ENCODE results near the gene NTNG1.

Gene NTNG1

DNA sequence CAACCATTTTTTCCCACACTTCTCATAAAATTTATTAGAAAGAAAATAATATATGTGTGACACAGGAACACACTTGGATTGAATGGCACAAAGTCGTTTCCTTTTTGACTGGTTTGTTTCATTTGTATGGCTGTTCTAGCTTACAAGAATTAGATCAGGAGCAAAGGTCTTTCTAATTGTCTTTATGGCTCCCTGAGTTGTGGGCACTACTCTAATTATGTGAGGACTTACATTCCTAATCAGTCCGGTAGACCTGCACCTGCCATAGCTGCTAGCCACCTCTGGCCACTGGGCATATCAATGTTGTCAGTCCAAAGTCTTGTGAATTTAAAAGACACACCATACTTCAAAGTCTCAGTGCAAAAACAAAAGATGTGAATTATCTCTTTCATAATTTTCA lies 346.7 kb downstream of the NTNG1 start:
- no peak for DNase-seq (ENCODE audit: extremely low read depth in 1 of 2, low read depth in 1 of 2)

- no peak for DNase-seq (ENCODE audit: extremely low read depth in 1 of 2, low read depth in 1 of 2)
Observed at GRCh38 chr1:107491582-107491981, 350.7 kb downstream of the NTNG1 start.

DNA sequence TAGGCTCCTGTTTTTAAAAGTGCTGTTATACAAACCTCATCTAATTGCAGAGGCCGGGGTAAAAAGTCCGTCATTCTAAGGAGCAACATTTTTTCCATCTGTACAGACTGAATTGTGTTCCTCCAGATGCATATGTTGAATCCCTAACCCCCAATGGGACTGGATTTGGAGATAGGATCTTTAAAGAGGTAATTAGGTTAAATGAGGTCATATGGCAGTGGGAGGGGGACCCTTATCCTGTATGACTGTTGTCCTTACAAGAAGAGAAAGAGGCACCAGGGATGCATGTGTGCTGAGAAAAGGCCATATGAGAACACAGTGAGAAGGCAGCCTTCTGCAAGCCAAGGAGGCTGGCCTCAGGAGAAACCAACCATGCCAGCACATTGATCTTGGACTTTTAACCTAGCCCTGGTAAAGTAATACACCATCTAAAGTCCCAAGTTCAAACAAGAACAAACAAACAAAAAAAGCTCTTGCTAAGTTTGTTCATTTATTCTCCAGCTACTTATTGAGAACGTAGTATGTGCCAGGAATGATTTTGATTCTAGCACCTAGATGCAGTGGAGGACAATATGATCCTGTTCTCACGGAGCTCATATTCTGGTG lies 352.4 kb downstream of the NTNG1 start:
- DNase-seq (ENCODE audit: extremely low read depth in 1 of 2, low read depth in 1 of 2): no peak

- no peak for DNase-seq (ENCODE audit: extremely low read depth in 1 of 2, low read depth in 1 of 2)
Observed at GRCh38 chr1:107494061-107494460, 353.2 kb downstream of the NTNG1 start.

GRCh38 chr1:107496002-107496401 lies 355.2 kb downstream of the NTNG1 start:
- no peak for DNase-seq (ENCODE audit: extremely low read depth in 1 of 2, low read depth in 1 of 2)

GRCh38 chr1:107499139-107499744 lies 358.4 kb downstream of the NTNG1 start:
- no peak for DNase-seq (ENCODE audit: extremely low read depth in 1 of 2, low read depth in 1 of 2)

GRCh38 chr1:107501081-107501605 lies 360.3 kb downstream of the NTNG1 start:
- DNase-seq (ENCODE audit: extremely low read depth in 1 of 2, low read depth in 1 of 2): no peak

DNA sequence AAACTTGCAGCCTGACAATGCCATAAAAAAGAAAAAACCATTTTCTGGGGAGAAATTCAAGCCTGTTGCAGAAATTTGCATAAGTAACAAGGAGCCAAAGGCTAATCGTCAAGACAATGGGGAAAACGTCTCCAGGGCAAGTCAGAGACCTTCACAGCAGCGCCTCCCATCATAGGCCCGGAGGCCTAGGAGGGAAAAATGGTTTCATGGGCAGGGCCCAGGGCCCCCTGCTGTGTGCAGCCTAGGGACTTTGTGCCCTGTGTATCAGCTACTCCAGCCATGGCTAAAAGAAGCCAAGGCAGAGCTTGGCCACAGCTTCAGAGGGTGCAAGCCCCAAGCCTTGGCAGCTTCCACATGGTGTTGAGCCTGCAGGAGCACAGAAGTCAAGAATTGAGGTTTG lies 369.5 kb downstream of the NTNG1 start:
- DNase-seq (ENCODE audit: extremely low read depth in 1 of 2, low read depth in 1 of 2): no peak

GRCh38 chr1:107512836-107513235 lies 372.0 kb downstream of the NTNG1 start:
- DNase-seq (ENCODE audit: extremely low read depth in 1 of 2, low read depth in 1 of 2): no peak

DNA sequence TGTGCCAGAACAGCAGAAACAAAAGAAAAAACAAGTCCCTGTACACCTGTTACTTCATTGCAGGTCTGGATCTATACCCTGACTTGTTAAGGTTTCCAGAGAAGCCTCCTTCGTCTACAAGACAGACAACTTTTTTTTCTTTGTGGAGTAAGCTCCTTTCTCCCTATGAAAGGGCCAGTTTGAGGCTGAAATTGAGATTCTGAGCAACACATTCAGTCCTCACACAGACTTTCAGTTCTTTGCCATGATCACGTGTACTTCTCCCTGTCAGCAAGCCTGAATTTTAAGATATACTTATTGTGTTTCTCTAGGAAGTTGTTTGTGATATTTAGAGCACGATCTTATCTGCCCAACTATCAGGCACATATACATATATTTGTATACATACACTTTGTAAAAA lies 374.0 kb downstream of the NTNG1 start:
- DNase-seq (ENCODE audit: extremely low read depth in 1 of 2, low read depth in 1 of 2): no peak

DNA sequence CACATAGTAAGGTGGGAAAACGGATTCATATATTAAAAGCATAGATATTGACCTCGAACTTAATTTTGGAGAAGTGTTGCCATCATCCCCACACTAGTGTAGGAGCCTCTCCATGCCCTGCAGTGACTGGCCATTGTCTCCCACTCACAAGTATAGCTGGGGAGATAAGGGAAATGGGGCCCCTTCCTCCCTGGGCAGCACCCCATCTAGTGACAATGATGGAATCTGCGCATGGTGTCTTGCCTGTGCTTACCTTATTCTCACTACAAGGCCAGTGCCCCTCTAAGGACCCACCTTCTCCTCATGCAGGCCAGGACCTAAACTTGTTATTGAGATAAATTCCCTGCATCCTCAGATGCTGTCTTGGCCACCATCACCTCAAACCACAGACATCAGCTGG lies 374.9 kb downstream of the NTNG1 start:
- no peak for DNase-seq (ENCODE audit: extremely low read depth in 1 of 2, low read depth in 1 of 2)

DNA sequence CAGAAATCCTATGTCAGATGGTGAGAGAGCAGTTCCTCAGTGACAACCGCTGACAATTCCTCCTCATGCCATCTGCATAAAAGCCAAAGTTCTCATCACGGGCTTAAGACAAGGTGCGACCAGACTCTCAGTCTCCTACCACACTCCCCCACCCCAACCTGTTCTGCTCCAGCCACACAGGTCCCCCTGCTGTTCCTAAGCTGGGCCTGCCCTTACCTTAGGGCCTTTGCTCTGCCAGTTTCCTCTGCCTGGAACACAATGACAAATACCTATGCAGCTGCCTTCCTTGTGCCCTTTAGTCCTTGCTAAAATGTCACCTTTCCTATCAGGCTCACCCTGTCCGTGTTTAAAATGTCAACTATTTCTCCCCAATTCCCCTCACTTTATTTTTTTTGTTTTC lies 382.2 kb downstream of the NTNG1 start:
- no peak for DNase-seq (ENCODE audit: extremely low read depth in 1 of 2, low read depth in 1 of 2)

DNA sequence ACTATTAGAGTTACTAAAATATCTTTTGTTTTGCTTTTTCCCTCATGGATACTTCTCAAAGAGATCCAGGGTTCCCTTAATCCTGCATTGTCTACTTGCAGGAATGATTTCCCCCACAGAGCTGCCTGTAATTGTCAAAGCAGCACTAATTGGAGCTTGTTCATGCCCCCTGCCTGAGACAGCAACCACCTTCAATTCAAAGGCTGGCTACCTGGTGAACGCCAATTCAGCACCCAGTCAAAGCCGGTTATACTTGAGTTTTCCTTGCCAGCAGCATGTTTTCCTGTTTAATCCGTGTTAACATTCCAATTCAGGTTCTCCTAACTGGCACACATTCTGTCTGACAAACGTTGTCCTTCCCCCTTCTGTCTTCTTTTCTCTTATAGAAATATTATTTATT lies 382.9 kb downstream of the NTNG1 start:
- no peak for DNase-seq (ENCODE audit: extremely low read depth in 1 of 2, low read depth in 1 of 2)

DNA sequence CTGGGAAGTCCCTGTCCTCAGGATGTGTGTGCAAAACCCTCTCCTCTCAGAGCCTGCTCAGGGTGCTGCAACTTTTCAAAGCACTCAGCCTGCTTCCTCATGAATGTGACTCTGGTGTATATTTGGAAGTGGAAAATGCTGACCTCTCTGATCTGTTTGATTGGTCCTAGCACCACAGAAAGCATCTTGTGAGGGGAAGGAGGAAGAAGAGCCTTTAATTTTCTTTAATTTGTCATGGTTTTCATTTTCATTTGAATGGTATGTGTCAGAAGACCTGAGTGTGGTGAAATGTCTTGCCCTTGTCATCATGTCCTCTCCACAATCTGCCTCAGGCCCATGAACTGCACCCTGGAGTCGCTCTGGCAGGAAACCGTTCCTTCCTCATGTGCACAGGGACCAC lies 383.5 kb downstream of the NTNG1 start:
- no peak for DNase-seq (ENCODE audit: extremely low read depth in 1 of 2, low read depth in 1 of 2)

GRCh38 chr1:107525145-107525544 lies 384.3 kb downstream of the NTNG1 start:
- DNase-seq (ENCODE audit: extremely low read depth in 1 of 2, low read depth in 1 of 2): no peak

DNA sequence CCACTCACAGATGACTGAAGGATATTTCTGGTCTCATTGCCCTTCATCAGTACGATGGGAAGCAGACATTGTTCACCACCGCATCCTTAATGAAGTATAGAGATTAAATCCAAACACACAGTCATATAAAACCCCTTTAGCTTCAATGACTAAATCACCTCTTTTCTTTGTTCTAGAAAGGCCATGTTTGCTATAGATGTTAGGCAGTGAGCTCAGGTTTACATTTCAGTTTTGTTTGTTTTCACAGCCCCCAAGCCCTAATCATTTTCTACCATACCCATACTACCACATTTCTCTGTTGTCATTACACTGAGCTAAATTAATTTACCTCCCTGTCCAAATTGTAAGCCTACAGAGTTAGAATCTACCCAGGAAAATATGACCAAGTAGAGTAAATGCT lies 385.1 kb downstream of the NTNG1 start:
- DNase-seq (ENCODE audit: extremely low read depth in 1 of 2, low read depth in 1 of 2): no peak

DNA sequence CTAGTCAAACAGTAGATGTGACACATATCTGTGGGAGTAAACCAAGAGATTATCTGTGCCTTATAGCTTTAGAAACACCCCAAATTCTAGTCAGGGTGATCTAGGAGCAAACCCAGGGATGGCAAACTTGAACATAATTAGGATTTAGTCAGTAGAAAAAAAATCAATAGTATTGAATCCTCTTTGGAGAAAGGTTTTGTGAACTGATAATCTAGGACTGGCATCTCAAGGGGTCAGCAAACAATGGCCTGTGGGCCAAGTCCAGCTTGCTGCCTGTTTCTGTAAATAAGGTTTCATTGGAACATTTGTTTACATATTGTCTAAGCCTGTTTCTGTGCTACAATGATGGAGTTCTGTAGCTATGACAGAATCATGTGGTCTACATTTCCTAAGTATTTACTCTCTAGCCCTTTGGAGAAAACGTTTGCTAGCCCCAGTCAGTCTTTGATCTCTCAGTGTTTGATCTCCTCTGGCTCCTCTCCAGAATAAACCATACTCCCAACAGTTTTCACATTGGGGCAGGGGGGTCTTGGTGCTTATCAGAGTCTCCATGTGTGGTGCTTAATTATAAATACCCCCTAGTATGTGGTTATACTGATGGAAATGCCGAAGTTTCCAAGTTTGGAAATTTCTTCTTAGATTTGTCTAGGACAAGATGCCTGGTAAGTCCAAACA lies 385.8 kb downstream of the NTNG1 start:
- DNase-seq (ENCODE audit: extremely low read depth in 1 of 2, low read depth in 1 of 2): no peak

- DNase-seq (ENCODE audit: extremely low read depth in 1 of 2, low read depth in 1 of 2): no peak
Observed at GRCh38 chr1:107529511-107530149, 388.8 kb downstream of the NTNG1 start.

DNA sequence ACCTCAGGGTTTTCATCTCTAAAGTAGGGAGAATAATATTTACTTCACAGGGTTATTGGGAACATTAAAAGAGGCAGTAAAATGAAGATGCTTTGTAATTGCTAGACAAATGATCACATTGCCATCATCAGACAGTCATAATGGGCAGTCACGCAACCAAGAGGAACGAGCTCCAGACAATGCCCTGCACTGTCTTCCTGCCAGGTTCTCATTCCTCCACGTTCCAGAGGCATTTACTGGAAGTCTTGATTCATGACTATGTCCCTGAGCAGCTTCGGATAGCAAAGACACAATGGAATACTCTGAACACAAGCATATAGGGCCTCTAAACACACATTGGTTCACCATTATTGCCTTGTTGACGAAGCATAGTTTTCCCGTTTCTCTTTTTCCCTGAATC lies 389.7 kb downstream of the NTNG1 start:
- DNase-seq (ENCODE audit: extremely low read depth in 1 of 2, low read depth in 1 of 2): no peak

- DNase-seq (ENCODE audit: extremely low read depth in 1 of 2, low read depth in 1 of 2): no peak
Observed at GRCh38 chr1:107531065-107531908, 390.4 kb downstream of the NTNG1 start.

DNA sequence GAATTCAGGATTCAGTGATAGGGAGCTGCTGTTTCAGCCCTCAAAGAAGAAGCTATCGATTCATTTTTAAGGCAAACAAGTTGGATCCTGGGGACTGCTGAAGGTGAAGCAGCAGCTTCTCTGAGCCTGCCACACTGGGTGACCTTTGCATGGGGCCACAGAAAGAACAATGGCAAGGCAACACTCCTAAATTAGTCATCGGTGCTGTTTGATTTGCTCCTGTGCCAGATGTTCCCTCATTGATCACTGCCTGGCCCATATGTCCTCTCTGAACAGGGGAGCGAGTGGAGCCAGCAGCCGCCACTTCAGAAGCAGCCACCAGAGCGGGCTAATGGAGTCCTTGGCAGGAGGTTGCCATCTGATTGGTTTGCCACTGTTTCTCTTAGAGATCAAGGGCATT lies 391.5 kb downstream of the NTNG1 start:
- no peak for DNase-seq (ENCODE audit: extremely low read depth in 1 of 2, low read depth in 1 of 2)
